ENCODE results near the gene RNF43.
"Not testable (repeated sequence)": the region's sequence is repeated elsewhere in the genome, so short reads cannot be mapped to it uniquely, and the experiment has no call there.

DNA sequence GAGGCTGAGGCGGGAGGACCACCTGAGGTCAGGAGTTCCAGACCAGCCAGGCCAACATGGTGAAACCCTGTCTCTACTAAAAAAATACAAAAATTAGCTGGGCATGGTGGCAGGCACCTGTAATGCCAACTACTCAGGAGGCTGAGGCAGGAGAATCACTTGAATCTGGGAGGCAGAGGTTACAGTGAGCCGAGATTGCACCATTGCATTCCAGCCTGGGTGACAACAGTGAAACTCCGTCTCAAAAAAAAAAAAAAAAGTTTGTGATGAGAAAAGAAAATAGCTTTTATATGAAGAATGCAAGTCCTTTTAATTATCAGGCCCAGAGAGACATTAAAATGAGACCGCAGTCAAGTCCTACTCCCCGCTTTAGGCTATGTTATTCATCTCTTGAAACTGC, 19.9 kb downstream of the RNF43 start:
- TF ChIP-seq CTCF (conservative IDR thresholded peaks at IDR 0.05; ENCODE audit: low read depth, low read length); EZH2 (IDR thresholded peaks at IDR 0.05; ENCODE audit: borderline replicate concordance, low read depth, low read length, poor library complexity, severe bottlenecking): not testable (repeated sequence)
